Uterus (tissue), 2 donors: Measurements from ENCODE around the gene ZNF3.
A peak's percentile ranks its signal among the peaks of the same experiment; 100 is the strongest.

ENCODE experiments used
- CTCF ChIP-seq, 4 experiments: fragments of 200-600 bp in 2 of 4; fragments of 450-650 bp in 2 of 4; sonication (generic) in 2 of 4; IDR thresholded peaks; one replicate each; pipeline ENCODE4 v1.5.1; 2016 to 2019; ENCODE audit warnings: antibody characterized with exemption in 4 of 4, mild to moderate bottlenecking in 2 of 4, moderate library complexity in 1 of 4
- POLR2A ChIP-seq, 2 donors: fragments of 450-650 bp; IDR thresholded peaks; one replicate each; pipeline ENCODE4 v1.6.1; 2016; ENCODE audit warnings: antibody characterized with exemption in 2 of 2, mild to moderate bottlenecking in 1 of 2, moderate library complexity in 1 of 2

DNA sequence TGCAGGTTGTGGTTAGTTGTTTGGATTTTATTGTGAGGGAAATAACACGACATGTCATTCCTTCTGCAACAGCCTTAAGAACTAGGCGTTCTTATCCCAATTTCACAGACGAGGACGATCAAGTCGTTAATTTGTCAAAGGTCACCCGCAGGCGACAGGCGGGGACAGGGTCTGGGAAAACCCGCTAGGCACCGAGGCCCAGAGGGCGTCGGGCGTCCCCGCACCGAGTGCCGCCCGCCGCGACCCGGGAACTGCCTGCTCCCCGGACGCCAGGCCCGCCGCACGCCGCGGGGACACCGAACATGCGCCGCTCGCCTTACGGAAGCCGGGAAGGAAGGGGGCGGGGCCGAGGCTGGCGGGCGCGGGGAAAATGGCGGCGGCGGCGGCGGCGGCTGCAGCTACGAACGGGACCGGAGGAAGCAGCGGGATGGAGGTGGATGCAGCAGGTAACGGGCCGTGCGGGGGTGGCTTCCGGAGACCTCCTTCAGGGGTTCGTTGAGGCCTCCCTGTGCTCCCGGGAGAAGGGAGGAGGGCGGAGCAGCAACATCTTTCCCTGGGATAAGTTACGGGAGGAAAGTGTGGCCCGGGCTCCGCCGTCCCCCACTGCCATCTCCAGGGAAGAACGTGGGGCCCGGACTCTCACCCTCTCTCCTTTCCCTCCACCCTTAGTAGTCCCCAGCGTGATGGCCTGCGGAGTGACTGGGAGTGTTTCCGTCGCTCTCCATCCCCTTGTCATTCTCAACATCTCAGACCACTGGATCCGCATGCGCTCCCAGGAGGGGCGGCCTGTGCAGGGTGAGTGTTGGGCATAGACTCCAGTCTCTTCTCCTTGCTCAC is 7.3 kb upstream of the ZNF3 start, which contains the start of gene COPS6:
- peak in 1 of 4 experiments; percentile 39 for TF ChIP-seq CTCF (IDR thresholded peaks at IDR 0.05)
- peak; percentile 52 to 80 for TF ChIP-seq POLR2A (IDR thresholded peaks at IDR 0.05)
